ENCODE results near the gene METTL16.
A peak's percentile ranks its signal among the peaks of the same experiment; 100 is the strongest.

DNA sequence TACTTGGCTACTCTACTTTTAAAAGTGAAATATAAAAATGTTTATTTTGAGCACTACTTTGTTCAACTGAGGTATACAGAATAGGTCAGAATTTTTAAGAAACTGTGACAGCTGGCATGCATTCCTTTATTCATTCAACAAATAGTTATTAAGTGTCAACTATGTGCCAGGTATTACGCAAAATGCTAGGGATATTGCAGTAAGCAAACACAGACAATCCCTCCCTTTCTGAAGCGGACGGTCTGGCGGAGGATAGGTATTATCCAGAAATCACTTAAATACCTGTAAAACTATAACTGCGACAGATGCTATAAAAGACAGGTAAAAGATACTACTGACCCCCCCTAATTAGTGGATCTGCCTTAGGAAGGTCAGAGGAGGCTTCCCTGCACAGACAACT, 26.1 kb downstream of the METTL16 start:
- TF ChIP-seq POLR2AphosphoS5 (IDR thresholded peaks at IDR 0.05) = peak in 1 of 4 donors; percentile 27
- TF ChIP-seq, protein P1, sequence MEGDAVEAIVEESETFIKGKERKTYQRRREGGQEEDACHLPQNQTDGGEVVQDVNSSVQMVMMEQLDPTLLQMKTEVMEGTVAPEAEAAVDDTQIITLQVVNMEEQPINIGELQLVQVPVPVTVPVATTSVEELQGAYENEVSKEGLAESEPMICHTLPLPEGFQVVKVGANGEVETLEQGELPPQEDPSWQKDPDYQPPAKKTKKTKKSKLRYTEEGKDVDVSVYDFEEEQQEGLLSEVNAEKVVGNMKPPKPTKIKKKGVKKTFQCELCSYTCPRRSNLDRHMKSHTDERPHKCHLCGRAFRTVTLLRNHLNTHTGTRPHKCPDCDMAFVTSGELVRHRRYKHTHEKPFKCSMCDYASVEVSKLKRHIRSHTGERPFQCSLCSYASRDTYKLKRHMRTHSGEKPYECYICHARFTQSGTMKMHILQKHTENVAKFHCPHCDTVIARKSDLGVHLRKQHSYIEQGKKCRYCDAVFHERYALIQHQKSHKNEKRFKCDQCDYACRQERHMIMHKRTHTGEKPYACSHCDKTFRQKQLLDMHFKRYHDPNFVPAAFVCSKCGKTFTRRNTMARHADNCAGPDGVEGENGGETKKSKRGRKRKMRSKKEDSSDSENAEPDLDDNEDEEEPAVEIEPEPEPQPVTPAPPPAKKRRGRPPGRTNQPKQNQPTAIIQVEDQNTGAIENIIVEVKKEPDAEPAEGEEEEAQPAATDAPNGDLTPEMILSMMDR (IDR thresholded peaks at IDR 0.05) = no peak
